K562 (cell line): ENCODE measurements around the gene PPIH. TPM values are rescaled to one million over a fixed set of nuclear protein-coding genes. Genes with fewer than 3 reads are reported as not detected.

ENCODE experiments used
- BRD9 ChIP-seq: fragments of 450-650 bp; IDR thresholded peaks from 2 replicates; pipeline ENCODE4 v1.6.1; 2018; ENCODE audit warnings: low read depth; ENCODE audit not compliant: partially characterized antibody
- C11orf30 ChIP-seq: fragments of 450-650 bp; IDR thresholded peaks from 2 replicates; pipeline ENCODE4 v1.6.1; 2016; ENCODE audit warnings: low read depth, mild to moderate bottlenecking
- CHAMP1 ChIP-seq: fragments of 450-650 bp; IDR thresholded peaks from 2 replicates; pipeline ENCODE4 v1.6.1; 2016; ENCODE audit warnings: mild to moderate bottlenecking
- CLOCK ChIP-seq: fragments of 250-450 bp; sonication (Bioruptor Pico); IDR thresholded peaks from 2 replicates; pipeline ENCODE4 v1.4.0; 2020; ENCODE audit warnings: mild to moderate bottlenecking, moderate library complexity, borderline replicate concordance
- E2F8 ChIP-seq: fragments of 450-650 bp; IDR thresholded peaks from 2 replicates; pipeline ENCODE4 v1.7.1; 2018; ENCODE audit warnings: mild to moderate bottlenecking, low read depth; ENCODE audit not compliant: partially characterized antibody
- ELF1 ChIP-seq: fragments of 200-800 bp; sonication (Bioruptor generic); IDR thresholded peaks from 2 replicates; pipeline ENCODE4 v1.6.1; 2016; ENCODE audit warnings: missing genetic modification characterization, missing compliant biosample characterization
- GABPB2 ChIP-seq: fragments of 250-450 bp; sonication (Bioruptor Pico); conservative IDR thresholded peaks from 2 replicates; pipeline ENCODE4 v1.5.1; 2021; ENCODE audit warnings: mild to moderate bottlenecking
- HNRNPLL ChIP-seq: fragments of 200-400 bp; formaldehyde crosslinking; IDR thresholded peaks from 2 replicates; pipeline ENCODE4 v1.6.1; 2017; ENCODE audit warnings: low read length, low read depth, mild to moderate bottlenecking; ENCODE audit not compliant: poor library complexity, severe bottlenecking
- LCOR ChIP-seq: sonication (generic); formaldehyde crosslinking; IDR thresholded peaks from 2 replicates; pipeline ENCODE4 v1.8.0; 2022; ENCODE audit warnings: mild to moderate bottlenecking, missing genetic modification reagents
- MCM5 ChIP-seq: fragments of 450-650 bp; IDR thresholded peaks from 2 replicates; pipeline ENCODE4 v1.6.1; 2016; ENCODE audit warnings: low read depth
- PHF20 ChIP-seq: fragments of 450-650 bp; IDR thresholded peaks from 2 replicates; pipeline ENCODE4 v1.6.1; 2018; ENCODE audit not compliant: partially characterized antibody
- RBM15 ChIP-seq: fragments of 200-400 bp; formaldehyde crosslinking; IDR thresholded peaks from 2 replicates; pipeline ENCODE4 v1.6.1; 2018; ENCODE audit warnings: mild to moderate bottlenecking, low read length, moderate library complexity; ENCODE audit not compliant: insufficient read depth
- SP1 ChIP-seq: sonication (generic); formaldehyde crosslinking; IDR thresholded peaks from 2 replicates; pipeline ENCODE4 v1.8.1; 2022; ENCODE audit warnings: mild to moderate bottlenecking, missing genetic modification reagents
- SUPT5H ChIP-seq: fragments of 450-650 bp; IDR thresholded peaks from 2 replicates; pipeline ENCODE4 v1.6.1; 2016
- XRCC3 ChIP-seq: fragments of 450-650 bp; IDR thresholded peaks from 2 replicates; pipeline ENCODE4 v1.6.1; 2017; ENCODE audit warnings: mild to moderate bottlenecking, moderate library complexity
- ZNF282 ChIP-seq: sonication (generic); formaldehyde crosslinking; IDR thresholded peaks from 2 replicates; pipeline ENCODE4 v1.8.1; 2023; ENCODE audit warnings: missing genetic modification reagents
- ZNF408 ChIP-seq: fragments of 250-450 bp; sonication (Bioruptor Pico); IDR thresholded peaks from 2 replicates; pipeline ENCODE4 v1.4.0; 2020; ENCODE audit warnings: low read depth, mild to moderate bottlenecking, moderate library complexity
- ZNF586 ChIP-seq: fragments of 450-650 bp; formaldehyde crosslinking; conservative IDR thresholded peaks from 2 replicates; pipeline ENCODE4 v1.4.0; 2020; ENCODE audit warnings: mild to moderate bottlenecking, moderate library complexity
- polyA plus RNA-seq, 8 experiments: library from polyadenylated mRNA; depleted of rRNA in 4 of 8; stranded (reverse) in 5 of 8; unstranded in 3 of 8; fragments of >200 nt; fragmentation: Nextera tagmentation in 2 of 8; fragmentation: Illumina TruSeq in 1 of 8; extraction: Ambion mirVana in 2 of 8; extraction: Trizol in 1 of 8; gene quantifications; 2 replicates each; pipeline versions ENCODE4 v1.2.1 to v1.2.3, GENCODE V29; 2011 to 2014; ENCODE audit warnings: inconsistent platforms in 1 of 8, missing spikeins in 1 of 8
- total RNA-seq, 7 experiments: library from RNA; depleted of rRNA in 6 of 7; stranded (reverse); fragments of >200 nt in 6 of 7; fragmentation: Illumina TruSeq in 2 of 7; extraction: Trizol in 2 of 7; gene quantifications; 2 replicates each; pipeline versions ENCODE4 v1.2.1 to v1.2.3, GENCODE V29; 2011 to 2021; ENCODE audit warnings: low replicate concordance in 1 of 7

PPIH gene
- total and polyA plus RNA-seq, 9 of the 15 experiments (the other 6 are each of a cell fraction or from before 2014, with no cell fraction given): 197 to 470 (median 277) TPM

GRCh38 chr1:42681741-42682483 is 23.7 kb downstream of the PPIH start, which contains the start of gene YBX1 (continued):
- no peak; the same call in 1 of the 2 replicates for TF ChIP-seq C11orf30
- TF ChIP-seq PHF20: peak; percentile 46
- 0 out of 2 replicates have a peak, but pooled peaks have one; percentile 59 for TF ChIP-seq CLOCK (CRISPR knock-in tag)
- TF ChIP-seq ZNF282 (CRISPR knock-in tag): no peak
- TF ChIP-seq ZNF586 (CRISPR knock-in tag): no peak
- TF ChIP-seq SUPT5H: peak; percentile 96
- peak; percentile 69 for TF ChIP-seq ELF1
- TF ChIP-seq MCM5: no peak
- TF ChIP-seq XRCC3: no peak
- TF ChIP-seq HNRNPLL: peak; percentile 79
- no peak for TF ChIP-seq GABPB2 (CRISPR knock-in tag)
- no peak for TF ChIP-seq RBM15
- TF ChIP-seq LCOR (CRISPR knock-in tag): no peak; the same call in 1 of the 2 replicates
- no peak for TF ChIP-seq CHAMP1
- TF ChIP-seq SP1 (CRISPR knock-in tag): no peak; the same call in 1 of the 2 replicates
- TF ChIP-seq BRD9: peak; percentile 62
- TF ChIP-seq E2F8: peak; percentile 72
- no peak for TF ChIP-seq ZNF408 (CRISPR knock-in tag)
